DMS79 (cell line): ENCODE measurements around the gene SAMD4A.

ENCODE experiments used
- DNase-seq: peaks from one replicate; lab custom pipeline; 2025; lab: John Stamatoyannopoulos, UW

Gene SAMD4A

DNA sequence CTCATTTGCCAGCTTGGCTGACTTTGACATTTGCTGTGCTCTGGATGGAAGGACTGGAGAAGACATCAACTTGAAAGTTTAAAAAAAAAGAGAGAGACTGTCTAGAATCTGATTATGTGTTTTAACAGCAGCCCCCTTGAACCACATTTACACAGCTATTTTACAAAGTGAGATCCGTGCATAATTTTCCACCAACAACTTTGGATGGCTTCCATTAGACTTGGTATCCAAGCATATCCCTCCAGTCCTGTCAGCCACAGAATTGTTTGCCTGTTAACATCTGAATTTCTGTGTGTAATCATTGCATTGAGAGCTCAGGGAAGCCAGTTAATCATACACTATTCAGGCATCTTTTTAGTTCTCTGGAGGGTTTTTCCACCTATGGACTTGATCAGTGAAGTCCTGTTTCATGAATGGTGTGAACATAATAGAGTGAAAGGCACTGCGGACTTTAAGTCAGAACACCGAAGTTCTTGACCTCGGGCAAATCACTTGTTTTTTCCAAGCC, 93.7 kb downstream of the SAMD4A start:
- DNase-seq = no peak

DNA sequence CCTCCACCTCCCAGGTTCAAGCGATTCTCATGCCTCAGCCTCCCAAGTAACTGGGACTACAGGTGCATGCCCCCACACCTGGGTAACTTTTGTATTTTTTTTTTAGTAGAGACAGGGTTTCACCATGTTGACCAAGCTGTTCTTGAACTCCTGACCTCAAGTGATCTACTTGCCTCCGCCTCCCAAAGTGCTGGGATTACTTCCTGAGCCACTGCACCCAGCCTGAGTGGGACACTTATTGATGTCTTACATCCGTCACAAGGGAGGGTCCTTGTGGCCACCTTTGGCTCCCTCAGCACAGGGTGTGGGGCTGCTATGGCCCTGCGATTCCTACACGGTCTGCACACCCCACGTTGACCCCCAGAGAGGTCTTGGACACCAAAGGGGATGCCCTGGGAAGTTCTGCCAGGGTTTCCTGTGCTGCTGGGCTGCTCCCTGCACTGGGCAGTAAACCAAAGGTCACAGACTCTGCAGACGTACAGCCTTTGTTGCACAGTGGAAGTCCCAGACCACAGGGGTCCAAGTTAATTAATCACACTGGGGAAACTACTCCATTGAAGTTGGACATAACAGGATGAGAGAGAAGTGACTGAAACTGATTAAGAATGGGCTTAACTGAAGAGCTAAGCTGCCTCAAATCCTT, 95.7 kb downstream of the SAMD4A start:
- no peak for DNase-seq

DNA sequence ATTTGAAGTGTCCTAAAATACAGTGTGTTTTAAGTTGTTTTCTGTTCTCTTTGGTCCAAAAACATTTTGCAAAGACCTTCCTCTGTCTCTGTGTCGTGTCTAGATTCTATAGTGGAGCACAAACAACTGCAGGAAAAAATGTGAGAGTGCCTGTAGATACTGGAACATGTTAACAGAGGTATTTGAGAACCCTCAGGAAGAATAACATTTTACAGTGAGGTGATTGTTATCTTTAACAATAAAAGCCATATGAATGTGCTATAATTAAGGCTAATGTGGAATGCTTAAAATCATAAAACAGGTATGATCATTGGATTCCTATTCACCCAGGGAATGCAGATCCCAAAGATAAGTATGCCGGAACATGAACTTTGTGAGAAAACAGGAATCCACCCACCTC, 98.0 kb downstream of the SAMD4A start:
- no peak for DNase-seq

DNA sequence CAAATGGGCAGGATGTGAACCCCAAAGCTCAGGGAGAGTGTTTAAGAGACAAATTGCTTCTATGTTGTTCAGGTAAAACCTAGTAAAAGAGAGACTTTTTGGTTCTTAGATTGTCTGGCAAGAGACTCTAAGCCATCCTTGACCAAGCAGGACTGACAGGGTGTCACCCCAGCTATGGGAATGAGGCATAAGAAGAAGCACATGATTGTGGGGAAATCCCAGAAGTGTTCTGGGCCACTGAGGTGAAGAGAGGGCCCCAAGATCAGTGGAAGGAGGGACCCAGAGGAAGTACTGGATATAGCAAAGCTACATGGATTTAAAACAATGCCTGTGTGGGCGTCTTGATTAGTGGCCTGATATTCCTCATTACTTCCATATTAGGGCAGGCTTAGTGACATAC, 99.0 kb downstream of the SAMD4A start:
- DNase-seq = no peak

DNA sequence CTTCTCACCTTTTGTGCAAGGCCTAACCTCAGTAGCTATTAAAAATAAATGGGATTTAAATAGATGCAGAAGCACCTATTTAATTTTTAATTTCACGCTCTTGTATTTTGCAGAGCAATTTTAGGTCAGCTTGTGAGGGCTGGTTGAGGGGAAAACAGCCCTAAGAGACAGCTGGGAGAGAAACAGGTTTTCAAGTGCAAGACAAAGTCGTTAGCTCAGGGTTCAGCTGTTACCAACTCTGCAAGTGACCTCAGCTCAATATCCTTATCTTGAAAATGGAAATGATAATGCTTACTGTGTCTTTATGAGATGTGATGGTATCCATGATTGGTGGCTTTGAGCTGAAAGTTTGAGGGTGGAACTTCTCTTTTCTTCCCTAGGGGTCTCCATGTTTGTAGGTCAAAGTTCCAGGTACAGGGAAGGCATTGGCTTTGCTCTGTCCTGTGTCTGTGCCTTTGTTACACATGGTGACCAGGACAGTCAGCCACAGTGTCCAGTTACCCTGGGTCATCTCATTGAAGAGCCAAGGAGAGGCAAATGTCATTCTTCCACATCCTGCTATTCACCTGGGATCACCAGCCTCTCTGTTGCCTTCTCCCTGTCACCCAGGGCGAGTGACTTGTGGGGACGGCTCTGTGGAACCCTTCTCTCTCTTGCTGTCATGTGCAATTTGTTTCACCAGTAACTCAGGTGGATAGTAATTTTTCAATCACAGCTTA, 100.3 kb downstream of the SAMD4A start:
- no peak for DNase-seq

DNA sequence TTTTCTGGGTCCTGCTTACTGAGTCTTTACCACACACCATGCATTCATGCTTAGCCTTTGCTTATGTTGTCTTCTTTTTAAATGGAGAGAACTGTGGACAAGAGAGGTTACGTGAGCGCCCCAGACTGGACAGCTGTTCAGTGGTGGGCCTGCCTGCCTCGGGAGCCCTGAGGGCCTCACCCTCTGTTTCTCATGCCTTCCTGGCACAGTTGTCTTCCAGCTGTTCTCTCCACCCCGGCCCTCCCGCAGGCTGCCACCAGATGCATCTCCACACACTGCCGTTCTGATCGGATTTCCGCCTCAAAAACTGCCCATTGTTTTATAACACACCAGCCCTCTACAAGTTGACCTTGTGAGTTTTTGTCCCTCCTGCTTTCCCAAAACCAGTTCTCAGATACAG, 100.8 kb downstream of the SAMD4A start:
- no peak for DNase-seq

DNA sequence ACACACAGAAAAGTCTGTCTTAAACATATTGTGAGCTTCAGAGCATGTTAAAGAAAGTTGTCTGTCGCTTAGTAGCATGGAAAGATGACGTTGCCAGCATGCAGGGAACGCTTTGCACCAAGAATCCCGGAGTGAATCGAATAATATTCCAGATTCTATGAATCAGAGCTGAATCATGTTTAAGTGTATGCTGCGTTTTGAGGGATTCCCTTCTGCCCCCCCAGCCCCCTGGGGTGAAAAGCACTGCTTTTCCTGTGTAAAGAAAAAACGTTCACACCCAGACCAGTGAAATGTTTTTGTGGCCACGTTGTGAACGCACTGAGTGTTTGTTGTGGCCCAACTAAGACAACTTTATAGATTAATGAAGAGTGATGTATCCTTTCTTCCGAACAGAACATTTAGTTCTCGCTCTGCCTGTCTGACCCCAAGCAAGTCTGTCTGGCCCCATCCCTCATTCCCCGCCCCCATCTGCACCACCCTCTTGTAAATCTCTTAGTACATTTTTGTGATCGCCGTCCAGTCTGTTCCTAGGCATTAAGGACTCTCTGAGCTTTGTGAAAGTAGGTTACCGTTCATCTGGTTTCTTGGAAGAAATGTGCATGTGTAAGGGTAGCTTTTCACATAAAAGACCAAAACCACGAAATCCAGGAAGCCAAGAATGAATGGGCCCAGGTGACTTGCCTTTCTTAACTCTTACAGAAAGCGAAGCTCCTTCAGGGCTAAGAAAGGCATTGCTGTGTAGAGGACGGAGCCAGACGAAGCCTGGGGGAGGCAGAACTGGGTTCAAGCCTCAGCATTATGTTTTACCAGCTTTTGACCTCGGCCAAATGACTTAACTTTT, 103.0 kb downstream of the SAMD4A start:
- DNase-seq = no peak

DNA sequence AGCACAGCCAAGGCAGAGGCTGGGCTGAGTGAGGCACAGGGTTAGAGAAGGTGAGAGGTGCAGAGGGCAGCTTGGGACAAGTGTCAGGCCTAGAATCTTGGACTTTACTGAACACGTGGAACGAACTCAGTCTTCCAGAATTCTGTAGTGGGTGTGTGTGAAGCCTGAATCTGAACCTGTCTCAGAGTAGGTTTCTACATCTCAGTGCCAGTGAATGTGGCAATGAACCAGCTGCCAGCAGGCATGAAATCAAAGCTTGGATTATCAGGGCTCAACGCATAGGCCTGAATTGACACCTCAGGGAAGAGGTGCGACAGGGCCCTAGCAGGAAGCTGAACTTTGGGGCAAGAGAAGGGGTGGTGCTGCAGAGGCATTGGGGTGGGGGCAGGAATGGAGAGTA, 104.6 kb downstream of the SAMD4A start:
- DNase-seq = no peak

DNA sequence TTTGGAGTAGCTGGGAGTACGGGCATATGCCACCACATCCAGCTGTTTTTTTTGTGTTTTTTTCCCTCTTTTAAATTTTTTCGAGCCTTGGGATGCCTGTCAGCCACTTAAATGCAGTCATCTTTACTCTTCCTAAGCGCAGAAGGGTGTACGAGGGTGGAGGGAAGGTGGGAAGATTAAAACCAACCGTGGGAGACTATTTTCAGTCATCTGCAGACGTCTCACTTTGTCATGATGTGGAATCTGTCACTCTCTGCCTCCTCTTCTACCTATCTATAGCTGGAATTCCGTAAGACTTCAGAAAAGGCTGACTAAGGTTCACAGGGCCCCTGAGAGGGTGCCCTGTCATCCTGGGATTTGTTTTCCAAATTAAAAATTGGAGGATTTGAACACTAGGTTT, 105.3 kb downstream of the SAMD4A start:
- DNase-seq = no peak

DNA sequence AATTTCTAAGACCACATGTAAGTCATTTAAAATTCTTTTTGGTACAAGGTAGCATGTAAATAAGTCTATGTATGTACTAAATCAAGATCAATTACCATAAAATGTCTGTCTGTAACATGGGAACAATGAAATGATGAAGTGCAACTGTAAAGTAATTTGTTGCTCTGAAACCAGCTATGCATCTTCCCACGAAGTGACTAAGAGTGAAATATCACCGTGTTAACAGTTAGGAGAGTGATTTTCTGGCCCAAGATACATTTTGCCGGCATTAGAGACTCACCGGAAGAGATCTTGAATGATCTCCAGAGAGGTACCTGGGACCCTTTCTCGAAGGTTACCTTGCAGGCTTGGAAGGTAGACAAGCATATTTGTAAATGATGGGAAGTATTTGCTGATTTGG, 105.8 kb downstream of the SAMD4A start:
- DNase-seq = no peak

DNA sequence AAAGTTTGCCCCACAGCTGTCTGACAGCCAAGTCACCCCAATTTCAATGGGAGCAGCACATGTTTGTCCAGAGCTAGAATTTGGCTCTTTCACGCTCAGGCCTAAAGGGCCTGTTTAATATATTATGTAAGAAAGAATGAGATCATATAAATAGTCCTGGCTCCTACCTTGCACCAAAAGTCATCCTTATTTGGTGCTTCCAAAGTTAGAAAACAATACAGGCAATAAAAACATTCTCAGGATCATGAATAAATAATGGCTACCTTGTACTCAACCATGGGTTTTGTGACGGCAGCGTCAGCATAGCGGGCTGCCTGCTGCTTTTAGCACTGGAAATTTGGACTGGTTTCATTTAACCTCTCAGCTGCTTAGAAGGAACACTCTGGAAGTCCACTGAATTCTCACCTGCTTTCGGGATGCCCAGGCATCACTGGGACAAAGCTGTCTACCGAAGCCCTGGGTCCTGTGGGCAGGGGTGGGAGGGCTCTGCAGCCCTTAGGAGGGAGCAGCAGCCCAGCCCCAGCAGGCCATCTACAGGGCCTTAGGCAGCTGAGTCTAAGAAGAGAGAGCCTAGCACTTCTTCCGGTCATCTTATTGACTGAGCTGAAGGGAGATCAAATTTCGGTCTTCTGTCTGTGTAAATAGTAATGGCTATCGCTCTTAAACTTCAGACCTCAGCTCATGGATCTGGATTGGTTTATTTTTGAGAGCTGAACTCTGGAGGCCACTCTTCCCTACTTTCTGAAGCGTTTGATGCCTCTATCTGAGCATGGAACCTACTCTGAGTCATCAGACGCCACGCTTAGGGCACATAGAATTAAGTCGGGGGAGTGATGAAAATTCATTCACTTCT, 106.5 kb downstream of the SAMD4A start:
- no peak for DNase-seq

DNA sequence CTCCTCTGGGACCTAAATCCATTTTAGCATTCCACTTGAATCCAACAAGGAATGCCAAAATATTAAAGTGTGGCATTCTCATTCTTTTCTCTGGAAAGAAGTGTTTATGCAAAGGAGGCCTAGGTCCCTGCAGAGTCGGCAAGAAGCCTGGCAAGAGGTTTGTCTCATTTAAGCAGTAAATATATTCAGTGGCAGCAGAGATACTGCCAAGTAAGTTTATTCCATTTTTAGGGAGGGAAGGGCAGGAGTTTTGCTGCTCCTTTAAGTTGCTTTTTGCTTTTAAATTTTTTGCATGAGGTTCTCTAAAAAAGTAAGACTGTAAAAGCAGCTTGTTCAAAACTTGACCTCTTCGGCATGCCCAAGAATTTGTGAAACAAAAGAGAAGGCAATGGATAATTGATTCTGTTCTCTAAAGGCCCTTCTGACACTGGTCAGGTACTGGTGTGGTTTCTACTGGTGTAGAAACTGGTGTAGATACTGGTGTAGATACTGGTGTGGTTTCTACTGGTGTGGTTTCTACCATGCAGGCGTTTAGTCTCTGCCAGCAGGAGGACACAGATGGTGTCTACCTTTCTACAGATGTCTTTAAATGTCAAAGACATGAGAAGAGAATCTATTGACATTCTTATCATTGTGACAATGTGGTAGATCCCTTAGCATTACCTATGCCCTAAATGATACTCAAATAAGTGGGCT, 107.3 kb downstream of the SAMD4A start:
- DNase-seq = no peak

DNA sequence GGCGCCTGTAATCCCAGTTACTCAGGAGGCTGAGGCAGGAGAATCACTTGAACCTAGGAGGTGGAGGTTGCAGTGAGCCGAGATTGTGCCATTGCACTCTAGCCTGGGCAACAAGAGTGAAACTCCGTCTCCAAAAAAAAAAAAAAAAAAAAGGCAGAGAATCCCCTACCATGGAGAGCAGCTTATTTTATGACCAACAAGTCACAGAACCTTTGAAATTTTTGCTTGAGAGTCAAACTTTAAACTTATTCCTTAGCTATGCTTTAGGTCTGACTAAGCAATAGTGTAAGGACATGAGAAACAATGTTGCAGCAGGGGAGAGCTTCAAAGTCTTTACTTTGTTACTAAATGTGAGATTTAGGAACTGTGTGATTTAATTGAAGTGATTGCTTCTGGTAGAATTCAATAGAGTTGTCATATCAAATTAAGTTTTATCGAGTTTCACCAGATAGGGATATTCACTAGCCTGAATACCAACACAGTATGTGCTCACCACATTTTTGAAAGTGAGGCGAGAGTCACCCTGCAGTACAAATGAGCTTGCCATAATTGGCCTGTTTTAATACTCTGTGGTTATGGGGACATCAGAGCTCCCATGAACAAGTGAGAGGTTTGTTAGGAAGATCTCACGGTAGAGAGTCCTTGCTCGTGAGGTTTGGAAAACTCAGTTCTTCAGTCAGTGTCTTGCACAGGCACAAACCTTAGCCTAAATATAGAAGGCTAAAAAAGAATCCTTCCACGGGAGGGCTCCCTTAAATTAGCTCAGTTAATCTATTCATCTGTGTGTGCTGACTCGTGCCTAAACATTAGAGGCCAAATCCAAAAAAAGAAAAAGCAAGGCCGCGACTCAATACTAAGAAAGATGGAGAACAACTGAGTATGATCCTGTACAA, 108.6 kb downstream of the SAMD4A start:
- no peak for DNase-seq

DNA sequence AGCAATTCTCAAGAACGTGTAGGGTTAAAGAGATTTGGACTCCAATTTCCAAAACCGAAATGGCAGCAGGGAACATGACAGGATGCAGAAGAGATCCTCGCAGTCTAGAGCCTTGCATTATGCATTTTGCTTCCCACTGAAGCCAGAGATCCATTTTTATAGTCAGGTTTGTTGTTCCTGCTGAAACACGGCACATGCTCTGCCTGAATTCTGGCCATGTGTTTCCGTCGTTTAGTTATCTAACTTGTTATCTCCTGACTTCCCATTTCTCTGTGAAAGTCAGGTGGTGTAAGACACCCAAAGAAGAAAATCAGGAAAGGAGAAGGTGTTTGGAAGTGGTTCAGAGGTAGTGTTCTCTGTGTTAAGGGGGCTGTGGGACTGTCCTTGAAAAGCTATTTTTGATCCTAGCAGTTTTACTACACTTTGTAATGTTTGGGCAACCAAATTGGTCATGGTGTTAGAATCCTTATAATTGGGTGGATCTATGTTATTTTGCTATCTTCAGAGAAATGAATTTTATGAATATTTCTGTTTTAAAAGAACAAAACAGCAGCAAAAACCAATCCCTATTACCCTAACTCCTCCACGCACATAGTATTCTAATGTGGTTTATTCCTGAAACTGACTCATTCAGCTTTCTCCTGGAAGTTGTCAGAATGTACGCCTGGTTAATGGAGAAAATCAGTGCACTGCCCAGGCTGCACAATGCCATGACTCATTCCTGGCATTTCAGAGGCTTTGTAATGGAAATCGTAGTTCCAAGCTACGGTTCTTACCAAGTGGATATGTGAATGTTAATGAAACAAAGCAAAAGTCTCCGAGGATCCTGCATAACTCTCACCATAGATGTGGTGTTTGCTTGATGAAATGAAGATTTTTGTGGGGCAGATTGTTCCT, 110.1 kb downstream of the SAMD4A start:
- DNase-seq = no peak

DNA sequence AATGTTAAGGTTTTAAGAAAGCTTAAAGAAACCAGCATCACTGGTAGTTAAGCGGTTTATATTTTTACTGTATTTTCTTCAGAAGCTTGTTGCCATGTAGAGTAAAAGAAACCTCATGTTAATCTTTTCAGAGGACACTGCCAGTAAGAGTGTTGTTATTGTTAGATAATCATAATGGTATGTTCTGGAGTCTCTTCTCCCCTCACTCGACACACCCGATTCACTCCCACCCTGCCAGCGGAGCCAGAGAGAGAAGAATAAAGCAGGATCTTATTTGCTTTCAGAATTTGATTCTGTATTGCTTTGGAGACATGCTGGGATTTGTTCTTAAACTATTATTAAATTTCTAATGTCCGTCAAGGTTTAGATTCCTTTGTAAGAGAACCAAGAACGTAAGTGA, 113.7 kb downstream of the SAMD4A start:
- DNase-seq = no peak

DNA sequence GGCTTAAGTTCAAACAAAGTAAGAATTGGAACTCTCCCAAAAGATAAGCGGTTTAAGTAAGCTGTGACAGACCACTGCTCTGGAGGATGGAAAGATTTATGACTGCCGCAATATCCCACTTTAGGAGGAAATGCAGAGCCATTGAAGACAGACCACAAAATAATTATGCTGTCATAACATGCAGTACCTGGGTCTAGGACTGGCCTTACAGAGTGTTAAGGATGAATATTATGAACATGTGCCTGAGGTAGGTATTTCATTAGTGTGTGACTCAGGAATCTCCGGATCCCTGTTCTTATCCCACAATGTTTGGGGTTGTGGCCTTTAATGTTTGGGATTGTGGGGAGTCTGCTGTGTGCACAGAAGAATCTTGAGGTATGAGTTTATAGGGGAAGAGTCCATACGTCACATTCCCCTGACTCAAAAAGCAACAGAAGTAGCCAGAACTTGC, 114.9 kb downstream of the SAMD4A start:
- DNase-seq = no peak

DNA sequence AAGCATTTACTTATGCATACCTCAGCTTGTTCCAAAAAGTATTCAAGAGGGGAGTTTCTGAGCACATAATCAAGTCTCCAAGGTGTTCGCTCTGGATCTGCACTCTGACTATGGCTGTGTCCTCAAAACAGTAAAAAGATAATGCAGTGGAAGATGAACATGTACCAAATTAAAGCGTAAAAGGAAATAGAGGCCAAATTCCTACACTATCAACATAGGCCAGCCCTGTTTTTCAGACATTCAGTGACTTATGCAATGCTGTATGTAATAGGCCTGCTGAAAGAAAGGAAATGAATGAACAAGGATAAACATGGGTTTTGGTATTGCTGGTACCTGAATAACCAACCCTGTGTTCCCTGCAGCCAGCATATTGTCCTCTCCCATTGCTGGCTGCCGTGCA, 115.7 kb downstream of the SAMD4A start:
- no peak for DNase-seq

DNA sequence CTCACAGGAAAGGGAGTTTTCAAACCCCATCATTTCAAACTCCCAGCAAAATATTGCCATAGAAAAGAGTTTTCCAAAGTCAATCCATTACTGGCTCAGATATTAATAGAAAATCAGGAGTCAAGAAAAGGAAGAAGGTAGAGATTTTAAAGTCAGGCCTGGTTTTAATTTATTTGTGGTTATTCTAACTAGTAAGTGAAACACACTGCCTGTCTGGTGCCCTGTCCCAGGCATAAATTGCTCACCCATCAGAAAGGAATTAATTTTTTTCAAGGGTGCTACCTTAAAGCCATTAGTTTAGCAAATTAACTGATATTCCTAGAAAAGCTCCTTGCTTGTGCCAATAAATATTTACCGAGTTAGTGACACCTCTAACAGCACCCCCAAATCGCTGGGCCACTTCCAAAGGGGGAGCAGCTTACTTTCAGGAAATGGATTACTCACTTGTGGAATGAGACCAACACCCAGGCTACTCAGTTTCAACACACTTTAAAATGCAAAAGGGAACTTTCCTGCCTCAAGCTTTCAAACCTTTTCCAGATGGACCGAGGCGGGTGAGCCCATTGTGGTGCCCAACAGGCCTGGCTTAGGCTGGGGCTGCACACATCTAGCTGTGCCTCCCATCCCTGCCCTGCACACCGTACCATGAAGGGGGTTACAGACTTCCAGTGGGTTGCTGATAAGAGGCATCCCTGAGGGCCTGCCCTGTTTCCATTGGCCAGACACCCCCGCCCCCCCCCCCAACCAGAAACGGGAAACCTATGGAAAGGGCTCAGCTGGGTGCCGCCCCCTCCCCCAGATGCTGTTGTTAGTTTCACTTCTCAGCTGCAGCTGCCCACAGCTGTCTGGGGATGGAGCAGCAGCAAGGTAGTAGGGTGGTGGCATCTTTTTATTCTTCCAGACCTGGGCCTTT, 117.2 kb downstream of the SAMD4A start:
- DNase-seq = no peak
